ENCODE results near the gene LYZL1. TPM values are rescaled to one million over a fixed set of nuclear protein-coding genes. Genes with fewer than 3 reads are reported as not detected.
A peak's percentile ranks its signal among the peaks of the same experiment; 100 is the strongest.
"Not testable (repeated sequence)": the region's sequence is repeated elsewhere in the genome, so short reads cannot be mapped to it uniquely, and the experiment has no call there.

The LYZL1 gene
- total RNA-seq, 2 experiments from 2014 or later = not detected

GRCh38 chr10:29295813-29296212 is 6.9 kb downstream of the LYZL1 start:
- Mint-ChIP-seq H3K4me3 (no peak overlapping the region), H3K36me3 (ENCODE audit: low read depth) (no peaks in the 10 kb centered on the region), H3K9me3 (ENCODE audit: insufficient read depth) (no peaks in the 10 kb centered on the region), H3K4me1 (ENCODE audit: low read depth) (no peaks in the 10 kb centered on the region), H3K27ac (no peak overlapping the region), H3K27me3 (ENCODE audit: low read depth) (peaks cover 18% of the 10 kb centered on the region)
- ATAC-seq (no peak), DNase-seq (no peak)
- CTCF ChIA-PET = no interaction called here
- POLR2A ChIA-PET = no interaction called here

GRCh38 chr10:29297678-29298077 is 8.8 kb downstream of the LYZL1 start:
- peaks cover 9% of the 10 kb centered on the region for H3K9me3 Mint-ChIP-seq (ENCODE audit: insufficient read depth)
- H3K27me3 Mint-ChIP-seq (ENCODE audit: low read depth) = peaks cover 18% of the 10 kb centered on the region
- H3K27ac Mint-ChIP-seq = no peak overlapping the region
- no peak for ATAC-seq
- no peak overlapping the region for H3K4me3 Mint-ChIP-seq
- H3K36me3 Mint-ChIP-seq (ENCODE audit: low read depth) = no peaks in the 10 kb centered on the region
- CTCF ChIA-PET = no interaction called here
- H3K4me1 Mint-ChIP-seq (ENCODE audit: low read depth) = no peaks in the 10 kb centered on the region
- POLR2A ChIA-PET = no interaction called here
- DNase-seq = no peak

GRCh38 chr10:29301359-29301910 is 12.6 kb downstream of the LYZL1 start:
- Mint-ChIP-seq H3K27me3 (ENCODE audit: low read depth) (peaks cover 7% of the 10 kb centered on the region), H3K4me3 (no peak overlapping the region), H3K4me1 (ENCODE audit: low read depth) (peaks cover 2% of the 10 kb centered on the region), H3K27ac (no peak overlapping the region), H3K36me3 (ENCODE audit: low read depth) (no peaks in the 10 kb centered on the region), H3K9me3 (ENCODE audit: insufficient read depth) (peaks cover 9% of the 10 kb centered on the region)
- ATAC-seq = no peak
- DNase-seq = no peak
- POLR2A ChIA-PET = no interaction called here
- CTCF ChIA-PET = no interaction called here

- Mint-ChIP-seq H3K27ac (no peak overlapping the region), H3K27me3 (ENCODE audit: low read depth) (peaks cover 7% of the 10 kb centered on the region), H3K4me1 (ENCODE audit: low read depth) (peaks cover 2% of the 10 kb centered on the region), H3K36me3 (ENCODE audit: low read depth) (no peaks in the 10 kb centered on the region), H3K9me3 (ENCODE audit: insufficient read depth) (peaks cover 9% of the 10 kb centered on the region), H3K4me3 (no peak overlapping the region)
- ATAC-seq (no peak), DNase-seq (no peak)
- POLR2A ChIA-PET = no interaction called here
- CTCF ChIA-PET = no interaction called here
These were observed 13.6 kb downstream of the LYZL1 start for GRCh38 chr10:29302499-29302898.

- H3K27me3 Mint-ChIP-seq (ENCODE audit: low read depth) = no peaks in the 10 kb centered on the region
- no peaks in the 10 kb centered on the region for H3K36me3 Mint-ChIP-seq (ENCODE audit: low read depth)
- CTCF ChIA-PET = interaction anchor here (0.7 to 2.1 kb wide), 7 partner anchors 9 to 894 kb away, joined by 3 to 10 read pairs (median 3); no protein-coding TSS in a partner anchor
- H3K4me1 Mint-ChIP-seq (ENCODE audit: low read depth) = peaks cover 2% of the 10 kb centered on the region
- POLR2A ChIA-PET = no interaction called here
- peaks cover 9% of the 10 kb centered on the region for H3K9me3 Mint-ChIP-seq (ENCODE audit: insufficient read depth)
- H3K27ac Mint-ChIP-seq = no peak overlapping the region
- ATAC-seq (no peak), DNase-seq (peak; percentile 47)
- H3K4me3 Mint-ChIP-seq = no peak overlapping the region
These were observed 15.6 kb downstream of the LYZL1 start for GRCh38 chr10:29304264-29304994.

GRCh38 chr10:29304995-29305335 is 16.1 kb downstream of the LYZL1 start:
- CTCF ChIA-PET = interaction anchor here (0.7 to 2.1 kb wide), 7 partner anchors 9 to 894 kb away, joined by 3 to 10 read pairs (median 3); no protein-coding TSS in a partner anchor
- Mint-ChIP-seq H3K4me3 (no peak overlapping the region), H3K36me3 (ENCODE audit: low read depth) (no peaks in the 10 kb centered on the region), H3K27ac (no peak overlapping the region), H3K9me3 (ENCODE audit: insufficient read depth) (peaks cover 9% of the 10 kb centered on the region), H3K27me3 (ENCODE audit: low read depth) (no peaks in the 10 kb centered on the region), H3K4me1 (ENCODE audit: low read depth) (peaks cover 2% of the 10 kb centered on the region)
- ATAC-seq (no peak), DNase-seq (no peak)
- POLR2A ChIA-PET = no interaction called here

GRCh38 chr10:29306688-29307087 is 17.8 kb downstream of the LYZL1 start:
- ChIA-PET CTCF (no interaction called here), POLR2A (no interaction called here)
- Mint-ChIP-seq H3K9me3 (ENCODE audit: insufficient read depth) (peaks cover 5% of the 10 kb centered on the region), H3K27ac (no peak overlapping the region), H3K27me3 (ENCODE audit: low read depth) (peaks cover 2% of the 10 kb centered on the region), H3K4me3 (no peak overlapping the region), H3K36me3 (ENCODE audit: low read depth) (no peaks in the 10 kb centered on the region), H3K4me1 (ENCODE audit: low read depth) (peaks cover 2% of the 10 kb centered on the region)
- DNase-seq (no peak), ATAC-seq (no peak)

- POLR2A ChIA-PET; ATAC-seq; H3K36me3 Mint-ChIP-seq (ENCODE audit: low read depth); H3K27ac Mint-ChIP-seq; H3K27me3 Mint-ChIP-seq (ENCODE audit: low read depth); H3K4me3 Mint-ChIP-seq; CTCF ChIA-PET; H3K4me1 Mint-ChIP-seq (ENCODE audit: low read depth); H3K9me3 Mint-ChIP-seq (ENCODE audit: insufficient read depth); DNase-seq: not testable (repeated sequence)
These were observed 19.3 kb downstream of the LYZL1 start for GRCh38 chr10:29308142-29308541.

GRCh38 chr10:29309465-29309864 is 20.6 kb downstream of the LYZL1 start:
- ChIA-PET CTCF (no interaction called here), POLR2A (no interaction called here)
- Mint-ChIP-seq H3K27me3 (ENCODE audit: low read depth) (peaks cover 7% of the 10 kb centered on the region), H3K4me3 (no peak overlapping the region), H3K9me3 (ENCODE audit: insufficient read depth) (no peaks in the 10 kb centered on the region), H3K27ac (no peak overlapping the region), H3K36me3 (ENCODE audit: low read depth) (no peaks in the 10 kb centered on the region), H3K4me1 (ENCODE audit: low read depth) (peaks cover 2% of the 10 kb centered on the region)
- ATAC-seq (no peak), DNase-seq (no peak)

GRCh38 chr10:29310463-29310862 is 21.6 kb downstream of the LYZL1 start:
- H3K9me3 Mint-ChIP-seq (ENCODE audit: insufficient read depth); ATAC-seq; H3K27me3 Mint-ChIP-seq (ENCODE audit: low read depth); CTCF ChIA-PET; H3K36me3 Mint-ChIP-seq (ENCODE audit: low read depth); POLR2A ChIA-PET; DNase-seq; H3K27ac Mint-ChIP-seq; H3K4me1 Mint-ChIP-seq (ENCODE audit: low read depth); H3K4me3 Mint-ChIP-seq: not testable (repeated sequence)

- no peaks in the 10 kb centered on the region for H3K36me3 Mint-ChIP-seq (ENCODE audit: low read depth)
- H3K27ac Mint-ChIP-seq = no peak overlapping the region
- DNase-seq = no peak
- CTCF ChIA-PET = interaction anchor here (1.1 kb wide), 2 partner anchors 9 to 649 kb away, joined by 3 read pairs; no protein-coding TSS in a partner anchor
- no peaks in the 10 kb centered on the region for H3K9me3 Mint-ChIP-seq (ENCODE audit: insufficient read depth)
- peaks cover 10% of the 10 kb centered on the region for H3K27me3 Mint-ChIP-seq (ENCODE audit: low read depth)
- H3K4me3 Mint-ChIP-seq = no peak overlapping the region
- POLR2A ChIA-PET = no interaction called here
- H3K4me1 Mint-ChIP-seq (ENCODE audit: low read depth) = peaks cover 6% of the 10 kb centered on the region
- ATAC-seq = no peak
These were observed 24.2 kb downstream of the LYZL1 start for GRCh38 chr10:29313071-29313470.

- no peak for DNase-seq
- H3K4me3 Mint-ChIP-seq = no peak overlapping the region
- CTCF ChIA-PET = no interaction called here
- no peak overlapping the region for H3K27ac Mint-ChIP-seq
- peaks cover 16% of the 10 kb centered on the region for H3K4me1 Mint-ChIP-seq (ENCODE audit: low read depth)
- no peaks in the 10 kb centered on the region for H3K9me3 Mint-ChIP-seq (ENCODE audit: insufficient read depth)
- POLR2A ChIA-PET = no interaction called here
- peaks cover 18% of the 10 kb centered on the region for H3K27me3 Mint-ChIP-seq (ENCODE audit: low read depth)
- H3K36me3 Mint-ChIP-seq (ENCODE audit: low read depth) = no peaks in the 10 kb centered on the region
- ATAC-seq = no peak
These were observed 25.9 kb downstream of the LYZL1 start for GRCh38 chr10:29314726-29315125.

GRCh38 chr10:29315814-29316213 is 26.9 kb downstream of the LYZL1 start:
- no peak overlapping the region for H3K27ac Mint-ChIP-seq
- POLR2A ChIA-PET = no interaction called here

More at GRCh38 chr10:29315814-29316213, 26.9 kb downstream of the LYZL1 start:
- Mint-ChIP-seq H3K4me1 (ENCODE audit: low read depth) (peaks cover 16% of the 10 kb centered on the region), H3K27me3 (ENCODE audit: low read depth) (peaks cover 27% of the 10 kb centered on the region), H3K9me3 (ENCODE audit: insufficient read depth) (no peaks in the 10 kb centered on the region), H3K36me3 (ENCODE audit: low read depth) (no peaks in the 10 kb centered on the region), H3K4me3 (no peak overlapping the region)
- no peak for DNase-seq
- CTCF ChIA-PET = no interaction called here
- no peak for ATAC-seq
